ENCODE data around the gene NCOA1. TPM values are rescaled to one million over a fixed set of nuclear protein-coding genes. Genes with fewer than 3 reads are reported as not detected.

NCOA1 gene
- total and polyA plus RNA-seq, 10 of the 15 experiments (the other 5 are each of a cell fraction or from before 2014, with no cell fraction given), result 1.8 to 35.6 (median 6.1) TPM

GRCh38 chr2:24731040-24731439 lies 240.0 kb downstream of the NCOA1 start (continued):
- TF ChIP-seq CBX5 (IDR thresholded peaks at IDR 0.05; ENCODE audit: low read depth), result no peak

GRCh38 chr2:24731923-24732322 lies 240.9 kb downstream of the NCOA1 start:
- in situ Hi-C loops (cut with MboI), result no loop called here
- ChIA-PET CTCF (no interaction called here), RAD21 (ENCODE audit: unreplicated experiment) (no interaction called here), POLR2A (interaction anchor here (0.6 kb wide), 1 partner anchor 179 kb away, joined by 3 read pairs; no protein-coding TSS in a partner anchor), SMC1A (ENCODE audit: uncharacterized antibody, unreplicated experiment) (interaction anchor here (1.4 kb wide), 1 partner anchor 8 kb away, joined by 3 read pairs; no protein-coding TSS in a partner anchor)
- TF ChIP-seq EP300 (IDR thresholded peaks at IDR 0.05; ENCODE audit: borderline replicate concordance in 1 of 2, control insufficient read depth in 1 of 2, low read depth in 2 of 2, low read length in 2 of 2) (no peak), E2F4 (IDR thresholded peaks at IDR 0.05; ENCODE audit: low read depth, low read length) (no peak), HDAC2 (IDR thresholded peaks at IDR 0.05) (no peak), NR2F1 (conservative IDR thresholded peaks at IDR 0.05) (no peak), IKZF2 (IDR thresholded peaks at IDR 0.05) (no peak), FOS (IDR thresholded peaks at IDR 0.05; ENCODE audit: borderline replicate concordance, extremely low read depth, insufficient read length) (no peak), NFYA (IDR thresholded peaks at IDR 0.05; ENCODE audit: borderline replicate concordance, low read depth, low read length) (no peak), IRF4 (IDR thresholded peaks at IDR 0.05; ENCODE audit: low read depth, low read length) (no peak), ZNF207 (IDR thresholded peaks at IDR 0.05; ENCODE audit: borderline replicate concordance) (no peak), YY1 (IDR thresholded peaks at IDR 0.05; ENCODE audit: low read depth, low read length) (no peak), CEBPB (IDR thresholded peaks at IDR 0.05; ENCODE audit: borderline replicate concordance in 1 of 2, low read depth in 2 of 2, low read length in 2 of 2) (no peak), STAT1 (conservative IDR thresholded peaks at IDR 0.05) (no peak), SPI1 (IDR thresholded peaks at IDR 0.05; ENCODE audit: borderline replicate concordance, insufficient read depth, low read depth, low read length) (no peak), DPF2 (IDR thresholded peaks at IDR 0.05) (no peak), ZSCAN29 (IDR thresholded peaks at IDR 0.05) (no peak), LARP7 (IDR thresholded peaks at IDR 0.05) (no peak), TARDBP (IDR thresholded peaks at IDR 0.05; ENCODE audit: borderline replicate concordance) (no peak), ASH2L (IDR thresholded peaks at IDR 0.05; ENCODE audit: borderline replicate concordance, low read depth) (no peak), JUND (IDR thresholded peaks at IDR 0.05; ENCODE audit: low read depth, low read length) (no peak)
- H3K79me2 ChIP-seq (ENCODE audit: control insufficient read depth, insufficient read depth, low read length), result no peaks in the 10 kb centered on the region
- intact Hi-C loops (cut with micrococcal nuclease; ENCODE audit: unreplicated experiment), result no loop called here
- no TSS peak for BruUV-seq (replicated peaks)
- 100% methylated on average over 1 of the region's 1 CpG for WGBS (ENCODE audit: insufficient coverage, insufficient replicate concordance, low lambda C conversion rate, missing lambda C conversion rate)
- H3K9me3 ChIP-seq (replicated peaks; ENCODE audit: control insufficient read depth, insufficient read depth, low read length), result no peaks in the 10 kb centered on the region
- no peak overlapping the region for H3K27ac ChIP-seq (ENCODE audit: control insufficient read depth, insufficient read depth)
- ATAC-seq (no peak), DNase-seq (ENCODE audit: low read depth, low spot score) (no peak), FAIRE-seq (no peak)
- H3K4me1 ChIP-seq (ENCODE audit: control insufficient read depth, insufficient read depth, low read length), result no peaks in the 10 kb centered on the region
- H3K9ac ChIP-seq (ENCODE audit: control insufficient read depth, insufficient read depth, low read length), result no peak overlapping the region
- H3K36me3 ChIP-seq (ENCODE audit: control insufficient read depth in 2 of 2, insufficient read depth in 2 of 2, low read length in 1 of 2), result no peaks in the 10 kb centered on the region
- no peak overlapping the region for H2AFZ ChIP-seq (ENCODE audit: control insufficient read depth, low read depth, low read length)
- no peak overlapping the region for H3K4me3 ChIP-seq
- no peak overlapping the region for H3K4me2 ChIP-seq (ENCODE audit: control insufficient read depth, insufficient read depth)
- no peaks in the 10 kb centered on the region for H3K27me3 ChIP-seq (replicated peaks in 1 of 2; ENCODE audit: control insufficient read depth in 2 of 2, insufficient read depth in 2 of 2, low read length in 1 of 2)
- H4K20me1 ChIP-seq (ENCODE audit: control insufficient read depth, insufficient read depth), result no peaks in the 10 kb centered on the region

Data from GM12878 (cell line).